Activated CD4-positive, alpha-beta T cell treated with anti-CD3 and anti-CD28 coated beads, Interleukin-2, amount 50 U/mL, for 24 hours (primary cell): ENCODE measurements around the gene LPCAT4.

Source experiments
- DNase-seq, 2 donors: peaks; one replicate each; pipeline ENCODE4 v3.0.0-alpha.2; 2020; ENCODE audit warnings: low read depth in 1 of 2, low spot score in 1 of 2

LPCAT4 gene

DNA sequence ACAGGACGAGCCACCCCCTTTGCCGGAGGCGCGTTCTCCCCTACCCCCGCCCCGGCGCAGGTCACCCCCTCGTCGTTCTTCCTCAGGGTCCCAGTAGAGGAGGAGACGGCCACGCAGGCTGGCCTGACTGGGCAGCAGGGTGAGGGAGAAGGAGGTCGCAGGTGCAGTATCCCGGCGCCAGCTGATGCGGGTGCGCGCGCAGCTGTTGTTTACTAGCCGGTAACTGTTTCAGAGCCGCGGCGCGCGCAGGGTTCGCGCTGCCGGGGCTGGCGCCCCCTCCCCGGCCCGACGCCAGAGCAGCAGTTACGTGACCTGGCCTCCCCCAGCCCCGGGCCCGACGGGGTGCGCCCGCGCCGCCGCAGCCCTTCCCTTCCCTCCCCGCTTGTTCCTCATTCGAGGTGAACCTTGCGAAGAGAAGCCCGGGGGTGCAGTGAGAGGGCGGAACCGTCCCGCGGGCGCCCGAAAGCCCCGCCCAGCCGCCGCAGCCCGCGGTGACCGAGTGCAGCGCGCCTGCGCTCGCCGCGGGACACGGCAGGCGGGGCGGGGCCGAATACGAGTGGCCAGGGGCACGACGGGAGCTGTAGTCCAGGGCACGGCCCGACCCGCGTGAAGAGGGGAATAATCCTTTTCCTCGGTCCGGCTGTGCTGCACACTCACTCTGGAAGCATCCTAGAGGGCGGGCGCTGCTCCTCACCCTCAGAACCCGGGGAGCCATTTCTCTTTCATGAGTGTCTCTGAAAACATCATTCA, 29.3 kb downstream of the LPCAT4 start, which contains the start of gene SLC12A6:
Gene SLC12A6, minus strand, starts transcription at position 225 of the 750 bp plus-strand sequence. CDS start 1,101 bp downstream, outside the sequence.
- peak; percentile 74 to 82 for DNase-seq

DNA sequence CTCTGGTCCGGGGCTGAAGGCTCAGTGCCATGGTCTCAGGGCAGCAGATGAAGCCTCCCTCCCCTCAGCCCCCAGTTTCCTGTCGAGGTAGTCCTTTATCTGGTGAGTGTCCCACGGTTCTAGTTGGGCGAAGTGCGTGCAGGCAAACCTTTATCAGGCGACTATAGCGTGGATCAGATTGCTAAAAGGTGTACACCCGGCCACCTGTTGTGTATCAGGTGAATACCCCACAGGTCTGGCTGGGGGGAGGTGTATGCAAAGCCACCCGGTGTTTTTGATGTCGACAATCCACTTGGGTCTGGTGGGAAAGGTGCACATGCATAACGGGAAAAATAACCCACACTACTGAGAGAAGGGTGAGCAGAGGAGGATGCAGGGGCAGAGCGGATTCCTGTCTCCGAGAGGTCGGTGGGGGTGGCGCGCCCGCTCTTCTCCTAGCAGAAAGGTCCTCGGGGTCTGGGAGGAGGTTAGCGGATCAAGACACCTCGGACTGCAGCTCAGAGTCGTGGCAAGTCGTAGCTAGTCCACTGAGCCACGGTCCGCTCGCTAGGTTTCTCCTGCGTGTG, 29.9 kb downstream of the LPCAT4 start:
- no peak for DNase-seq

DNA sequence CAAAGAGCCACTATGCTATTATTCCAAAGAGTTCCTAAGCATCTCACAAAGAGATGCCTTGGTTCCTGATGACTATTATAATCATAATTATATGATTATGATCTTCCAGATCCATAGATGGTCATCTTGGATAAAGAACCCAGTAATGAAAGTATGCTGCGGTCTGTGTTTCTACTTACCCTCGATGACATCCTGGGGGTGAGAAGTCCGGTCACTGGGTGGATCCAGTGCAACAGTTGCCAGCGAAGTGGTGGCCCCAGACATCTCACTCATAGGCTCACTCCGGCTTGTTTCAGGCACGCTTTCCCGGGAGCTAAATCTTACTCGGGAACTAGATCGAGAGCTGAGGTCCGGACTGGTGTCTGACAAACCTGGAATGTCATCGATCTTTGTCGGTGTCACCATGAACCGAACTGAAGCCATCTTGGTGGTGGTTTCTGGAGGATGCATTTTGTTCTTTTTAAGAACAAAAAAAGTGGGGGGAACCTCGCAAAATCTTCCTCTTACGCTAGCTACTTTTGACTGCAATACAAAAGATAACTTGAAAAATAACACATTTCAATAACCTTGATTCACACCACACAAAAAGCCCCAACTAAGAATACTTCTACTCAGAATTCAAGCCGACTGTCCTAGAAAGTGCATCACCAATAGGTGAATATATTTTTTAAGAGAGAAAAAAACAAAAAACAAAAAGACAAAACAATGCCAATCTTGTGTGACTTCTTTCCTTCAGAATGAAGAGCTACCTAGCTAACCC, 30.6 kb downstream of the LPCAT4 start:
- no peak for DNase-seq

DNA sequence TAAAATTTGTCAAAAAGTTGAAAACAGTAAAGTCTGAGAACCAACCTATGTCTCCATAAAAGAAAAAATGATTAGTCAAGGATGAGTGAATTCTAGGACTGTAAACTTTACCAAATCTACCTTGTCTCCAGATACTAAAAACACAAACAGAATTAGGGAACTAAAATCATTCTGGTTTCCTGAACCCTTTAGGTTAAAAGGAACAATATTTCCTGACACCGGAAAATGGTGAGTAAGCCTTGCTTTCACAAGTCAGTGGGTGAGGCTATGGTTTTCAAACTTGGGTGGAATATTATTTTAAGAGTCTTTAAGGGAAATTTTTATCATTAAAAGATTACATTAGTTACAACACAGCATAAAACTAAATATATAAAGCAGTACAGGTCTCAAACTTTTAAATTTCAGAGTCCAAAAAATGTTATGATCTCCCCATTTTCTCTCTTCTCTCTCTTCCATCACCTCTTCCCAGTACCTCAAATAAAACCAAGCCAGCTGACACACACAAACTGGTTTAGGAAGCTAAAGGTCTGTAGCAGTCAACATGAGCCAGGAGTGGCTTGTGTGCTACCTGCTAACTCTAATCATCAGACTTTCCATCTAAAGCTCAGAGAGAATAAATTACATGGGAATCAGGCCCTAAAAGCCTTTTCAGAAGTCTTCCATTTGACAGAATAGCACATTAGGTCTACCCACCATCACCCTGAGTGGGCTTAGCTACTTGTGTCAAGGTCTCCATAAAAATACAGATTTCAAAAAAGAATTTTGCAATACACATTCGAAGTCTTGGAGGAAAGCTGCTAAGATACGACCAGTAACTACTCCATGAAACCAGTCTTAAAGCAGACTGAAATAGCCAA, 31.6 kb downstream of the LPCAT4 start:
- peak in 1 of 2 donors; percentile 36 for DNase-seq

DNA sequence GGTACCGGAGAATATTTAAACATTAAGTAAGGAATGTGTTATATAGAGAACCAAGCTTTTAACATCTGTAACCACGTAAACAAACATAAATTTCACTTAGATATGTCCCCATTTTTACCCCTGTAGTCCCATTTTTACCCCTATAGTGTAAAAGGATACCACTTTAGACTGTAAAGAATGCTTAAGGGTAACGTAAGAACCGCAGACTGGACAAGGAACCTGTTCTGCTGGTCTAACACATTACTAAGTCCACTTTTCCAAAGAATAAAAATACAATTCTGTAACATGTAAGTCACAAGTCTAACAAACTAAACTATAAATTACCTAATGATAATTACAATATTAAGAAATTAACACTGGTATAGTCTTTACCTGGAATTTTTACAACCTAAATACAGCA, 32.3 kb downstream of the LPCAT4 start:
- no peak for DNase-seq

DNA sequence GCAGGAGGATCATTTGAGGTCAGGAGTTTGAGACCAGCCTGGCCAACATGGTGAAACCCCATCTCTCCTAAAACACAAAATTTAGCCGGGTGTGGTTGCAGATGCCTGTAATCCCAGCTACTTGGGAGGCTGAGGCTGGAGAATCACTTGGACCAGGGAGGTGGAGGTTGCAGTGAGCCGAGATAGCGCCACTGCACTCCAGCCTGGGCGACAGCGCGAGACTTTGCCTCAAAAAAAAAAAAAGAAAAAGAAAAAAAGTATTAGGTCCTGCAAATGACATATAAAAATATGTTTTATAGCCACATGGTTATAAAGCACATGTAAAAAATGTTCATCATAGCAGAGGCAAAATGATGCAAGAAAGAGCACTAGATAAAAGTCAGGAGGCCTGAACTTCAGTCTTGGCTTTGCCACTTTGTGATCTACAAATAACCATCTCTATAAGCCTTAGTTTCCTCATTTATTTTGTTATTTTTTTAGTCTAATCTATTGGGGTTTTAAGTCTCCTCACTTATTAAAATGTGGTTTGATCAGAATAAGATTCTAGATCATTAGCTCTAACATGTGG, 34.4 kb downstream of the LPCAT4 start:
- no peak for DNase-seq

DNA sequence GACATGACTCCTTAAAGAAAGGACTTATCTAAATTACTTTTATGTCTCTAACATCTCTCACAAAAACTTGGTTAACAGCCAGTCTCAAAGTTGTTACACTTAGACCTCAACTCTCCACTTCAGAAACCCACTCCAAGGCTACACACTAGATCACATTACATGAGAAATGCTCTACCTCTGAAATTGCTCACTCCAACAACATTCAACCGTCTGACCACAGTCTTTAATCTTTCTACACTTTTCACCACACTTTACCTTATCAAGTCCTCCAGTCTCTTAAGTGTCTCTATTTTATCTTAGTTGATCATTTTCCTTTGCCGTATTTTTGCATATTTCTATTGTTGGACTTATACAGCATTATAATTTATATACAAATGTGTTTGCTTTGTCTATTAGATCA, 35.2 kb downstream of the LPCAT4 start:
- DNase-seq, result no peak

DNA sequence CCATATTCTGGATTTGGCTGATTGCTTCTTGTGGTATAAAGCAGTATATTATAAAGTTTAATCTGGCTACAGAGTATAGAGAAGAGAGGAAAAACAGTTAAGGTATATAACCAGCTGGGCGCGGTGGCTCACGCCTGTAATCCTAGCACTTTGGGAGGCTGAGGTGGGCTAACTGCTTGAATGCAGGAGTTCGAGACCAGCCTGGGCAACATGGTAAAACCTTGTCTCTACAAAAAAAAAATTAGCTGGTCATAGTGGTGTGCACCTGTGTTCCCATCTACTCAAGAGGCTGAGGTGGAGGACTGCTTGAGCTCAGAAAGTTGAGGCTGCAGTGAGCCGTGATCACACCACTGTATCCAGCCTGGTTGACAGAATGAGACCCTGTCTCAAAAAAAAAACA, 36.7 kb downstream of the LPCAT4 start:
- no peak for DNase-seq

DNA sequence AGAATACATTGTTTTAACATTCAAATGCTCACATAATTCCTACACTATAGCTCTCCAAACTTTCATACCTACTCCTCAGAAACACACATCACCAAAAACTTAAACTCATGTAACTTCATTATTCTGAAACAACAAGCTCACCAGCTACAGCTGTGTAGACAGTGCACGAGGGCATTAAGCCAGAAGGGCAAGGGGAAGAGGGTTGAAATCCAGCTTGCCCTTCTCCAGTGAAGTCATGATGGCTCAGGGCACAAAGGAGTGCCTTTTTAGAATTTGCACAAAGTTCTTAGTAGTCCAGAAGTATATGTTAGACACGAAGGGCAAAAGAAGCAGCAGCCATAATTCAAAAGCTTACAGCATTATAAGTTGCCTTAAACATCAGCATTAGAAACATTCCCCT, 38.0 kb downstream of the LPCAT4 start:
- no peak for DNase-seq

DNA sequence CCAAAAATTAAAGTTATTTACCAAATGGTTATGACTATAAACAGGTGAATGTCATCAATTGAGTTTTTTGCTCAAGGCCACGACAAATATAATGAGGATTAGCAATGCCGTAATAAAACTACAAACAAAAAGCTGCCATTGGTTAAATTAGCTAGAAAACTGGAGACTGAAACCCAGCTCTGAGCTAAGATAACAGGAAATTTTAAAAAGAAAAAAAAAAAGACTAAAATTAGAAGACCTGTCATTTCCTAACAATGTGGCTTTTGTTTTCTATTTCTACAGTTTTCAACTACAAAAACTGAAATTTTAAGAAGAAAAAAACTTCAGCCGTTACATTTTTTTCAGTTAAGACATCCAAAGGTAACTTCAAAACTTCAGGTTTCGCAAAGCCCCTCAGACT, 39.1 kb downstream of the LPCAT4 start:
- no peak for DNase-seq

DNA sequence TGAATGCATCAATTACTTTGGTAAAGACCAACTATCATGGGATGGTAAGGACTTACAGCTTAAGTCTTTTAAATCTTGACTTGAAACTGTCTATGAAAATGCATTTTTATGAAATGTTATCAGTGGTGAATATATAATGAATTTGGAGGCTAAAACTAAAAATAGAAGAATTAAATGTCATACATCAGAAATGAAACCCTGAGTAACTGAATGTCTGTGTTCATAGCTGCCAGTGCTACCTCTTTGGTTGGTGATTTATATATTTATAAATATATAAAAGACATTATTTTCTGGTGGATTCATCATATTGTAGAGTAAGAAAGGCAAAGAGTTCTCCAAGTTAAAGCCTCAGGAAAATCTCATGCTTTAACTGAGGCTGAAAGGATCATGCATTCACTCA, 41.6 kb downstream of the LPCAT4 start:
- DNase-seq, result no peak

DNA sequence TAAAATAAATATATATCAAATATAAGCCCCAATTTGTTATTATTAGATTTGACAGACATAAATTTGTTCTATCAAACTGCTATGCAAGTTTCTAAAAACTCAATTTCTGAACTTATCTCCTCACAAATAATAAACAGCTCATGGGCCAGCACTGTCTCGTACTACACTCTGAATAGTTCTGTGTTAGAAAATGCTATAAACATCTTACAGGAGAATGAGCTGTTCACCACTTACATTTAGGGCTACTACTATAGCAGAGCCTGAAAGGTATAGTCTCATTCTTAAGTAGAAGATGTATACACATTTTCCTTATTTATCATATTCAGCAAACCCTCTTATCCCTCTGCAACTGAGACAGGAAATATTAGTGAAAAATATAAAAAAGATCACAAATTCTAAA, 42.1 kb downstream of the LPCAT4 start:
- DNase-seq, result no peak

DNA sequence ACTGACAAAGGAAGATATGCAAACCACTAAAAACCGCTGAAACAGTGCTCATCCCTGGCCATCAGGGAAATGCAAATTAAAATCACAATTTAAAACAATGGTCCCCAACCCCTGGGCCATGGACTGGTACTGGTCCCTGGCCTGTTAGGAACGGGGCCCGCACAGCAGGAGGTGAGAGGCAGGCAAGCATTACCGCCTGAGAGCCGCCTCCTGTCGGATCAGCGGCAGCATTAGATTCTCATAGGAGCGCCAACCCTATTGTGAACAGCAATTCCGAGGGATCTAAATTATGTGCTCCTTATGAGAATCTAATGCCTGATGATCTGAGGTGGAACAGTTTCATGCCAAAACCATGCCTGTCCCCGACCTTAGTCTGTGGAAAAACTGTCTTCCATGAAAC, 43.8 kb downstream of the LPCAT4 start:
- no peak for DNase-seq

DNA sequence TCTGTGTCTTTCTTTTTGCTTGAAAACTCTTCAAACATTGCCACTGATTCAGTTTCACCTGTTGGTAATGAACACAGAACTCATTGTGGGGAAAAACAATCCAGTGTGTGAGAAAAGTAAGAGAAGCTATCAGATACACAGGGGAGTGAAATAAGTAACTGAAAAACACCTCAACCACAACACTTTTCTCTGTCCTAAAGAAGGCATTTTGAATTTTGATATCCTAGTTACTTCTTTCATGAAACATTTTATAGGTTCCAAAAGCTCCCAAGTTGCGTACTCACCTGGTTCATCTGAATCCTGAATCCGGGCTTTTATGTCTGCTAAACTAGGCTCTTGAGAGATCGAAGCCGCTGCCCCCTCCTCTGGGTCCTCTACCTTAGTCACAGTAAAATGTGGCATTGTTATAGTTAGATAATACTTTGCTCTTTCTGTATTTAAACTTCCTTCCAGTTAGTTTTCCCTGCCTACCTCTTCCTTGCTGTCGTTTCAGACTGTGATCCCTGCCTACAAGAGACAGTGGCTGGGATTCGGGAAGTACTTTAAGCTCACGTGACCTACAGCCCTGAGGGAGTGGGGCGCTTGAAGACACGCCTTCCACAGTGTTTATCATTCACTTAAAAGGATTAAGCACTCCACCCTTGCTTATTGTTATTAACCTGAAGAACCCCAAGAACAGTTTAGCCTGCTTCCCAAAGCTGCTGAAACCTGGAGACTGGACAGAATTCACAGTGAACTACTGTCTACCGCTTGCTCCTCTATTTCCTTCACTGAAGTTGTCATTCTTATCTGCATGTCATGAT, 48.5 kb downstream of the LPCAT4 start:
- no peak for DNase-seq

DNA sequence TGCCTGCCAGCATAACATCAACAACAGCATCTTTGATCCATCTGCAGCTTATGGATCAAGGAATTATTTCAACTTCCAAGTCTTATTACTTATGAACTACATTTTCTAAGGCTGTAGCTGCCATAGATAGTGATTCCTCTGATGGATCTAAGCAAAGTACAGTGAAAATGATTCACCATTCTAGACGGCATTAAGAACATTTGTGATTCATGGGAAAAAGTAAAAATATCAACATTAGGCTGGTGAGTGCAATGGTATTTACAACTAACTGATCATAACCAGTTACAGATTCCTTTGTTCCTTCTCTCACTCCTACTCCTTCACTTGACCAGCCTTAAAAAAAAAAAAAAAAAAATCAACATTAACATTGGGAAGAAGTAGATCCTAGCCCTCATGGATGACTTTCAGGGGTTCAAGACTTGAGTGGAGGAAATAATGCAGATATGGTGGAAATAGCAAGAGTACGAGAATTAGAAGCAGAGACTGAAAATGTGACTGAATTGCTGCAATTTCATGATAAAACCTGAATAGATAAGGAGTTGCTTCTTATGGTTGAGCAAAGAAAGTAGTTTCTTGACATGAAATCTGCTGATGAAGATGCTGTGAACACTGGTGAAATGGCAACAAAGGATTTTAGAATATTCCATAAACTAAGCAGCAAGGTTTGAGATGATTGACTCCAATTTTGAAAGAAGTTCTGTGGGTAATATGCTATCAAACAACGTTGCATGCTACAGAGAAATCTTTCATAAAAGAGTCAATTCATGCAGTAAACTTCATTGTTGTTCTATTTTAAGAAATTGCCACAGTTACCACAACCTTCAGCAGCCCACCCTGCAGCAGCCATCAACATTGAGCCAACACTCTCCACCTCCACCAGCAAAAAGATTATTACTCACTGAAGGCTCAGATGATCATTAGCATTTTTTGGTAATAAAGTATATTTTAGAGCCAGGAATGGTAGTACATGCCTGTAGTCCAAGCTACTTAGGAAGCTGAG, 52.2 kb downstream of the LPCAT4 start:
- DNase-seq, result no peak

DNA sequence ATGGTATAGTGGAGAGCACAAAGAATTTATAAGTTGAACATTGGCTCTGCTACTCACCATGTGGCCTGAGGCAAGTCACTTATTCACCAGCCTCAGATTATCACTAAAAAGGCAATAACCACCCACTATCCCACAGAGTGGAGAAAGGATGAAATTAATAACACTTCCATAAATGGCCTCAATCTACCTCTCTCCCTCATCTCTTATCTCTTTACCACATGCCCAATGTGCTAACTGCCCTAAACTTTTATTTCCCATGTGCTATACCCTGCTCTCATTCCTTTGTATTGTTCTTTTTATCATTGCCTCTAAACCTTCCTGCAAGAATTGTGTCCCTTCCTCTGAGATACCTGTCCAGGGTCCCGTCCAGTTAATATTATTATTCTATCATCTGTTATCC, 55.4 kb downstream of the LPCAT4 start:
- DNase-seq, result no peak
